Stimulated activated CD4-positive, alpha-beta T cell treated with anti-CD3 and anti-CD28 coated beads, Interleukin-4, amount 100 ng/mL, for 24 hours (primary cell): ENCODE measurements around the gene TASOR2.
A peak's percentile ranks its signal among the peaks of the same experiment; 100 is the strongest.

Source experiments
- DNase-seq: peaks from one replicate; pipeline ENCODE4 v3.0.0-alpha.2; 2020

TASOR2 gene

DNA sequence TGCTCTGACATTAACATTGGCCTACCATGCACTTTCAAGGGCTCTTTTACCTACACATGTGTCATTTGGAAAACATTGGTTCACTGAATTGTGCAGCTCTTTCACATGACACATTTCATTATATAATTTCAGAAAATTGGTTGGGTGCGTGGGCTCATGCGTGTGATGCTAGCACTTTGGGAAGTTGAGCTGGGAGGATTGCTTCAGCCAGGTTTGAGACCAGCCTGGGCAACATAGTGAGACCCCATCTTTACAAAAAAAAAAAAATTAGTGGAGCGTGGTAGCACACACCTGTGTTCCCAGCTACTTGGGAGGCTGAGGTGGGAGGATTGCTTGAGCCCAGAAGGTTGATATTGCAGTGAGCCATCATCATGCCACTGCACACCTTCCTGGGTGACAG is 3.9 kb downstream of the TASOR2 start:
- no peak for DNase-seq

DNA sequence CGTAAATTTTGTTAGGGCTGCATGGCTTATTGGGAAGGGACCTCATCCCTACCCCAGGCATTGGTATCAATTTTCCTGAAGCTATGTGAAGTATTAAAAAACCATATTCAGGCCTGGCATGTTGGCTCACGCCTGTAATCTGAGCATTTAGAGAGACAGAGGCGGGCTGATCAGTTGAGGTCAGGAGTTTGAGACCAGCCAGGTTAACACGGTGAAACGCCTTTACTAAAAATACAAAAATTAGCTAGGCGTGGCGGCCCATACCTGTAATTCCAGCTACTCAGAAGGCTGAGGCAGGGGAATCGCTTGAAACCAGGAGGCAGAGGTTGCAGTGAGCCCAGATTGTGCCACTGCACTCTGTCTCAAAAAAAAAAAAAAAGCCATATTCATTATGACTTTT is 7.1 kb downstream of the TASOR2 start:
- no peak for DNase-seq

DNA sequence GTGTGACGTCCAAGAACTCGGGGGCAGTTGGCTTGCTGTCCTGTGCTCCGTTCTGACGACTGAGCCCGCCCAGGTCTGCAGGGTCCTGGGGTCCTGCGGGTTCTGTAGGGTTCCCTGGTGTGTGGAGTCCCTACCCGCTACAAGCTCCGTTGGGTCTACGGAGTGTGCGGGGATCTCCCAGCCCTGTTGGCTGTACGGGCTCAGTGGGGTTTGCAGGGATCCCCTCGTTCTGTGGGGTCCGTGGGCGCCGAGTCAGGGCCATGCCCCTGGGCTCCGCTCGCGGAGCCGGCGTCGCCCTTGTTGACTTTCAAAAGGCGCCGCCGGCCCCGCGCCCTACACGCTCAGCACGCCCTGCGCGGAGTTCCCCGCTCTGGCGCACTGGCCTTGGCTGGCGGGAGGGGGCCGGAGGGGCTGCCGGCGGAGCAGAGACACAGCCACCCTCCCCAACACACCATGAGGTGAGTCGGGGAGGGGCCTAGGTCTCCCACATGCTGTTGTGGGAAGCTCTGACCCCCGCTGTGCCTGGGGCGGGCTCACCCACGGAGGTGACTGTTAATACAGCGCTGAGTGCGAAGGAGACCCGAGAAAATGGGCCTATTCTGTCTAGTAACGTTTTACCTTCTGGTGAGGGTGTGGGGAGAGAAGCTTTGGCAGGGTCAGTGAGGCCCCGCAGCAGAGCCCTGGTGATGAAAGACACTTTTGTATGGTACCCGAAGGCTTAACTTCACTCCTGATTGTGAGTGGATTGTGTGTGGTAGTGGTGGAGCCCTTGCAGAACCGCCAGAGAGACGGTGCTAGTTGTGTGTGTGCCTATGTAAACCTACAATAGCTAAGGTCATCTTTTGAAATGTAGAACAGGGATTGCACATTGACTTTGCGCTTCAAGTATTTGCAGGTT is 8.1 kb downstream of the TASOR2 start:
- peak; percentile 47 for DNase-seq

DNA sequence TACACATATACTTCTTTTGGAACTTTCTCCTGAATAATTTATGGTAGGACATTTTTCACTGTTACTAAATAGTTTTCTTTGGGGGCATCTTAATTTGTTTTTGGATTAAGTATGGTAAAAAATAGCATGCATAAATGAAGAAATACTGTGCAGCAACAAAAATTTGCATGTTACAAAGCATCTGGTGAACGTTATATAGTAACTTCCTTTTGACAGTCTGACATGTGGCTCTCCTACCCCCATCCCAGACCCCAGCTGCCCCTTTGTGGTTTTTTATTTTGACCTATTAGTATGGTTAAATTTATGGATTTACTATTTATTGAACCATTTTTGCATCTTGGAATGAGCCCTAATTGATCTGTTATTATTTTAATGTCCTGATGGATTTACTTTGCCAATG is 9.9 kb downstream of the TASOR2 start:
- DNase-seq: no peak

DNA sequence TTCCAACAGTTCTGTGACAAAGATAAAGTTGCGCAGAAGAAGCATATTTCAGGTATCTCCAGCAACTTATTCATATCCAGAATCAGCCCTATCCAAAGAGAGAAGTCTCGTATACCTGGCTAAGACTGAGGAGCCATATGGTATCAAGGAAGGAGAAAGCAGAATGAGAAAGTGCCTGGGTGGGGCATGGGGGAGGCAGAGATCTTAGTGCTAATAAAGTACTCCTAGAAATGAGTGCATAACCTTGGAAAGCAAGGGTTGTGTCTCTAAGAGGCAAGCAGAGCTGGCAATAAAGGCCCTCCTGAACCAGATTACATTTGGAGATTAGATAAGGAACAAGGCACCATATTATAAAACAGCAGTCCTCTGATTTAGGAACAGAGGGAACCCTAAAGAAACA is 12.7 kb downstream of the TASOR2 start:
- DNase-seq: no peak

DNA sequence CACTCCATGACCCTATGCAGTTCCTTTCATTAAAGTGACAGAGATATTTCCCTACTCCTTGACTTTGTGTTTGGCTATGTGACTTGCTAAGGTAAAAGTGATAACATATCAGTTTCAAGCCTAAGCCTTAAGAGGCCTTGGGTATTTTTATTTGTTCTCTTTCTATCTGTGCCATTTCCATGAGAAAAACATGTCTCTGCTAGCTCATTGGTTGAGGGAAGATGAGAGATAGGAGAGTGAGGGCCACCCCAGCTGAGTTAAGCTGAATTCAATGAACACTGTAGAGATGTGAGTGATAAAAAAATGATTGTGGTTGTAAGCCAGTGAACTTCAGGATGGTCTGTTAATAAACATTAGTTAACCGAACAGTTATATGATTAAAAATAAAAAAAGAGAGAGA is 13.4 kb downstream of the TASOR2 start:
- DNase-seq: no peak

DNA sequence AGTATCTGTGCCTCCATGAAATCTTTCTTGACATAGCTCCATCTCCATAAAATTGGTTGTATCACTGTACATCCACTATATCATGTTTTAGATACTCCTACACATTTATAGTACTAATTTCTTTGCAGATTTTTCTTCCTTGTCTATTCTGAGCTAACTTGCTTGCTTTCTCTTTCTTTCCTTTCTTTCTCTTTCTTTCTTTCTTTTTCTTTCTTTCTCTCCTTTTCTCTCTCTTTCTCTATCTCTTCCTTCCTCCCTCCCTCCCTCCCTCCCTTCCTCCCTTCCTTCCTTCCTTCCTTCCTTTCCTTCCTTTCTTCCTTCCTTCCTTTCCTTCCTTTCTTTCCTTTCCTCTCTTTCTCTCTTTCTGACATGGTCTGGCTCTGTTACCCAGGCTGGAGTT is 23.7 kb downstream of the TASOR2 start:
- no peak for DNase-seq

DNA sequence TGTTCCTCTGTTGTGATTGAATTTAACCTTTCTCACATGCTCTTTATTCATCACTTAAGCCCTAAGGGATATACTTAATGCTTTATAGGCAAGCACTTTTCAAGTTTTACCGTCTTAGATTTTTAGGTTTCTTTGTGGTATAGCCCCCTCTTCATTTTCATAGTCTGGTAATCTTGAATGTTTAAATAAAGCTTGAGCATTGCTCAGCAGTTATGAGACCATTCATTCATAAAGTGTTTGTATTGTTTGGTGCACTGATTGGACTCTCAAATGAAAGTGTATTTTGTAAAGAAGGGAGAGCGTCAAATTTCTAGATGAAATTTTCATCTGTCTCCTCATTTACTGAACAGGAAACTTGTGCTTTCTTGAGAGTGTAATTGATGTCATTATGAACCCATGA is 25.2 kb downstream of the TASOR2 start:
- DNase-seq: no peak

DNA sequence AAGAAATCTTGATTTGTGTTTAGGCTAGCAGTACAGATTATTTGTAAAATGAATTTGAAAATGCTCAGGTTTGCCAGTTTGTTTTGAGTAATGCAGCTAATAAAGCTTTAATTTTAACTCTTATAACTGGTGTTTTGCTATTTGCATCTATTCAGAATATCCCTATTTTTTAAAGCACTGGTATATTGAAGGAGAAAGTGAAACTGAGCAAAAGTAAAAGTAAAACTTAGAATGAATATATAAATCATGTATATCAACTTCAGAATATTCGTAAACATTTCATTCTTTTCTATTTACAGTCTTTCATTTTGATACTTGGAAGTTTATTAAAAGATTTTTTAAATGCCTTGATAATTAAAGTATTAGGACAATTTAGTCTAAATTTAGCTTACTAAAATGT is 26.2 kb downstream of the TASOR2 start:
- DNase-seq: no peak

DNA sequence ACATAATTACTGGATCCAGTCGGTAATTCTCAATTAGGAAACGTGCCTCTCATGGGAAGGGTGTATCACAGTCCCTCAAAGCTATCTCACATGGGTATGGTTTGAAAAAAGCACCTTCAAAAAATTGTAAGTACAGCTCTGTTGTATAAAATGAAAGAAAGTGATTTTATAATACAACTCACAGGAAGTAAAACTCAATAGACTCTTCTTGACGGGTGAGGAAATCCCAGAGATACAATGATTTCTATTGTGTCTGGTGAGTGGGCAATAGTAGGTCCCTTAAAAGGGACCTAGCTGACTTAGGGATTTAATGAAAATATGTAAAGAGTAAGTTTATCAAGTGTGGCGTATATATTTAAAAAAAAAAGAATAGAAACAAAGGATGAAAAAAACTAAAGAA is 27.0 kb downstream of the TASOR2 start:
- no peak for DNase-seq

DNA sequence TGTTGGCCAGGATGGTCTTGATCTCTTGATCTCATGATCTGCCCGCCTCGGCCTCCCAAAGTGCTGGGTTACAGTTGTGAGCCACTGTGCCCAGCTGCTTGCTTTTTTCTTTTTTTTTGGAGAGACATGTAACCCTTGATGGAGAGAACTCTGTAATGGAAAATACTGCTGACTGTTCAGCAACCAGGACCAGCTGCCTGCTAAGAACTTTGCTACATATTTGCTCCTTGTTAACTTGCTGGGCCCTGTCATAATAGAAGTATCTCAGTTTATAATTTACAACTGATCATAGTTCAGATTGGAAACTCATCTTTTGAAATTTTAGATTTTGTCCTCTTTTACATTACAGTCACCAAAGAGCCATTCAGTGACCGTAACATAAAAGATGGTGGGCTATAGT is 34.9 kb downstream of the TASOR2 start:
- DNase-seq: no peak

DNA sequence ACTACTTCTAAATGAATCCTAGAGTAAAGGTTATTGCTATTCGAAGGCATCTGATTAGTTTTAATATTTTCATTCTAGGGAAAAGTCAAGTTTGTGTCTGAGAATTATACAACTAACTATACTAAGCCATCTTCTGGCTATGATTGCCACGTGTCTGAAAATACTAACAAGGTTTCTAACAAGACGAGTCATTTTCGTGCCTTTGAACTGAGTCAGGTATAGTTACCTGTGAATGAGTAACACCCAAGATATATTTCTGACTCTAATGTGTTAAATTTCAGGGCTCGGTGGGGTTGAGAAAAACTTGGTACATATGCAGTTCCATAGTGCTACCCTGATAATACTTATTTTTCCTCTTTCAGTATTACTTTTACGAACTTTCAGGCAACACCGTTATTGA is 35.5 kb downstream of the TASOR2 start:
- no peak for DNase-seq

DNA sequence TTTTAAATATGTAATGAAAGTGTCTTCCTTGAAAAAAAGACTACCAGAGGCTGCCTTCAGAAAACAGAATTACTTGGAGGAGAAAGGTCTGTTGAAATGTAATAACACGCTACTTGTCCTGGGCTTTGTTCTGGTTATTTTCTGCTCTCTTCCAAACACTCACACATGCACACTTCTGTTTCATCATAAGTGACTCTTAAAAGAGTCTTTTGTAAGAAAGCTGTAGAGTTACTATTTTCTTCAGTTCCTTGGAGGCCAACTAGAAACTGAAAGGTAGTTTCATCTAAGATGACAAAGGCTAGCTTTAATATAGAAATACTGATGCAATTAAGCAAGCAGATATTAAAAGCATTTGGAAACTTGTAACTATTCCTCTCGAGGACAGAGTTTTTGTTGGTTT is 39.1 kb downstream of the TASOR2 start:
- DNase-seq: no peak

DNA sequence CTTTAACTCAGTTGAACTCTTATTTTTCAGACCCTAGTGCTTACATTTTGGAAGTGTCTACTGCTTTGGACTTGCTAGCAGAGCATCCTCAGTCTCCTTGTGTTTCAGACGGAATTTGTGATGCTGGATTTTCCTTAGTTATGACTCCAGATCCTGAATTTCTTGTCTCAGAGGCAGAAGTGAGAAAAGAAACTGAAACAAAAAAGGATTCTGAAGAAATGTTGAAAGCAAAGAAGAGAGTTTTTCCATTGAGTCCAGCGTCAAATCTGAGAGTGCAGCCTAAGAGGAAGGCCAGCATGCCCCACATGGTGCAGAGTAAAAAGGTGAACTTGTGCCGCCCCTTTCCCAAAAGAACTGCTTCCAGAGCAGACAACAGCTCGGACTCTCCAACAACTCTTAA is 46.1 kb downstream of the TASOR2 start:
- DNase-seq: no peak

DNA sequence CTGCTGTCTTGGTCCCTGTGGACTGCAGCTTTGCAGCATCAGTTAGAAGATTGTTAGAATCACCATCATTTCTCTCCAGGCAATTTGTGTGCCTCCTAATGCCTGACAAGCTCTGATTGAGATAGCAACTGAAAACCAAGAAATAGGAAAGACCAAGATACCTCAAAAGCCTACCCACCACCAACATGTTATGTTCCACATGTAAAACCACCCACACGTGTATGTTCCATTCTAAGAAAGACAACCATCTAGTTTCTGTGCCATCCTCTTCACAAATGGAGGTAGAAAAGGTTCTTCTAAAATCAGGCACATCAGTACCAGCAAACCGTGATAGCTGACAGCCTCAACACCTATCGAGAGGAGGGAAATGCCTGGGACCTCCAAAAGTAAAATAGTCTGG is 46.9 kb downstream of the TASOR2 start:
- no peak for DNase-seq

DNA sequence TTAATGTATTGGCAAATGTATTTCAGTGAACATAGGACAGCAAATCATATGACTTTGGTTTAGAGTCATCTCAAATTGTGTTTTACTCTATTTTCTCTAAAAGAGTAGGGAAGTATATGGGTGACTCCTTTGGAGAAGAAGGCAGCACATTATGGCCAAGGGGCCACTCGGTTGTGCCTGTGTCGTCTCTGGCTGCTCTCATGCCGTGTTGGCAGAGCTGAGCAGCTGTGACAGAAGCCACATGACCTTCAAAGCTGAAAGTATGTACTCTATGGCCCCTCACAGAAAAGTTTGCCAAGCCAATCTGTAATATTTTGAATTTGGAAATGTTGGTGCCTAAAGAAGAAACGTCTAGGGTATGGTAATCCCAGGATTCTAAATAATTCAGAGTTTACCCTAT is 47.5 kb downstream of the TASOR2 start:
- DNase-seq: no peak
